HG02840 (cell line): Measurements from ENCODE around the gene NINJ1.
A peak's percentile ranks its signal among the peaks of the same experiment; 100 is the strongest.
"Not testable (repeated sequence)": the region's sequence is repeated elsewhere in the genome, so short reads cannot be mapped to it uniquely, and the experiment has no call there.

Source experiments
- ATAC-seq: cut with Tn5 transposase; IDR thresholded peaks from one replicate; pipeline ENCODE4 v1.9.1; 2021; ENCODE audit warnings: mild to moderate bottlenecking, moderate library complexity, moderate number of reproducible peaks; ENCODE audit not compliant: unreplicated experiment, low FRiP score

NINJ1 gene

GRCh38 chr9:93110311-93110855, 23.7 kb downstream of the NINJ1 start:
- no peak for ATAC-seq

GRCh38 chr9:93108291-93109041, 25.6 kb downstream of the NINJ1 start:
- no peak for ATAC-seq

- no peak for ATAC-seq
Observed at GRCh38 chr9:93107825-93108161, 26.3 kb downstream of the NINJ1 start.

- no peak for ATAC-seq
Observed at GRCh38 chr9:93107151-93107824, 26.8 kb downstream of the NINJ1 start.

- no peak for ATAC-seq
Observed at GRCh38 chr9:93105620-93106019, 28.4 kb downstream of the NINJ1 start.

- not testable (repeated sequence) for ATAC-seq
Observed at GRCh38 chr9:93101086-93101485, 33.0 kb downstream of the NINJ1 start.

GRCh38 chr9:93100276-93100636, 33.8 kb downstream of the NINJ1 start:
- no peak for ATAC-seq

- ATAC-seq = no peak
Observed at GRCh38 chr9:93099551-93100275, 34.3 kb downstream of the NINJ1 start.

- no peak for ATAC-seq
Observed at GRCh38 chr9:93098236-93098946, 35.7 kb downstream of the NINJ1 start.

- ATAC-seq = no peak
Observed at GRCh38 chr9:93097511-93098201, 36.4 kb downstream of the NINJ1 start.

GRCh38 chr9:93096811-93097382, 37.2 kb downstream of the NINJ1 start:
- no peak for ATAC-seq

GRCh38 chr9:93096131-93096802, 37.8 kb downstream of the NINJ1 start, which contains the start of gene CARD19:
TSS of gene CARD19 (plus strand) at chr9:93096217. CDS start at chr9:93096346, 129 bp downstream.
- peak; percentile 46 for ATAC-seq

GRCh38 chr9:93095205-93096130, 38.6 kb downstream of the NINJ1 start:
- ATAC-seq = peak; percentile 65

- no peak for ATAC-seq
Observed at GRCh38 chr9:93094658-93095204, 39.3 kb downstream of the NINJ1 start.

GRCh38 chr9:93093877-93094657, 40.0 kb downstream of the NINJ1 start:
- ATAC-seq = no peak

- no peak for ATAC-seq
Observed at GRCh38 chr9:93093127-93093876, 40.7 kb downstream of the NINJ1 start.
